ENCODE data around the gene UCKL1. TPM values are rescaled to one million over a fixed set of nuclear protein-coding genes. Genes with fewer than 3 reads are reported as not detected.

UCKL1 gene
- total RNA-seq, 1 experiment from 2014 or later = 47.4 TPM

GRCh38 chr20:63892402-63892801, 63.8 kb downstream of the UCKL1 start:
- Histone ChIP-seq H3K4me1 (ENCODE audit: control insufficient read depth, insufficient read depth, low read length) (peaks cover 13% of the 10 kb centered on the region), H3K27me3 (ENCODE audit: control insufficient read depth, insufficient read depth, low read length) (no peaks in the 10 kb centered on the region), H3K4me3 (ENCODE audit: low read depth in 2 of 2, low read length in 2 of 2) (no peak overlapping the region), H3K9me3 (ENCODE audit: control insufficient read depth, insufficient read depth, low read depth, low read length) (no peaks in the 10 kb centered on the region), H3K27ac (ENCODE audit: low read length) (no peak overlapping the region), H3K36me3 (ENCODE audit: control insufficient read depth, insufficient read depth, low read length) (peaks cover 12% of the 10 kb centered on the region)
- ChIA-PET POLR2A (no interaction called here), CTCF (no interaction called here)
- no peak for DNase-seq (ENCODE audit: low read depth, low spot score)
- in situ Hi-C loops (cut with HindIII; ENCODE audit: low pct_unique_long_range_greater_than_20kb, low sequenced_read_pairs) (no loop called here), intact Hi-C loops (cut with micrococcal nuclease; ENCODE audit: unreplicated experiment) (no loop called here)
- no peak for ATAC-seq
- TF ChIP-seq REST (IDR thresholded peaks at IDR 0.05; ENCODE audit: insufficient read depth in 1 of 2, low read depth in 2 of 2, low read length in 1 of 2) = no peak
- no peak for TF ChIP-seq TCF7L2 (IDR thresholded peaks at IDR 0.05; ENCODE audit: low read depth, low read length)
- 0 out of 2 replicates have a peak, but pooled peaks have one; percentile 21 for TF ChIP-seq POLR2AphosphoS5 (IDR thresholded peaks at IDR 0.05; ENCODE audit: low read depth, low read length)
- no peak for TF ChIP-seq CTCF (IDR thresholded peaks at IDR 0.05)
- no peak for TF ChIP-seq SIN3A (IDR thresholded peaks at IDR 0.05; ENCODE audit: borderline replicate concordance, insufficient read depth, low read depth, low read length)
- no TSS peak for BruUV-seq (replicated peaks)

- in situ Hi-C loops (cut with HindIII; ENCODE audit: low pct_unique_long_range_greater_than_20kb, low sequenced_read_pairs) (no loop called here), intact Hi-C loops (cut with micrococcal nuclease; ENCODE audit: unreplicated experiment) (no loop called here)
- ChIA-PET CTCF (interaction anchor here (0.5 kb wide), 1 partner anchor 20 kb away, joined by 5 read pairs; no protein-coding TSS in a partner anchor), POLR2A (no interaction called here)
- no peak overlapping the region for H3K4me3 ChIP-seq (ENCODE audit: low read depth in 2 of 2, low read length in 2 of 2)
- BruUV-seq (replicated peaks) = no TSS peak
- no peak for DNase-seq (ENCODE audit: low read depth, low spot score)
- H3K9me3 ChIP-seq (ENCODE audit: control insufficient read depth, insufficient read depth, low read depth, low read length) = no peaks in the 10 kb centered on the region
- no peak for TF ChIP-seq SIN3A (IDR thresholded peaks at IDR 0.05; ENCODE audit: borderline replicate concordance, insufficient read depth, low read depth, low read length)
- TF ChIP-seq POLR2AphosphoS5 (IDR thresholded peaks at IDR 0.05; ENCODE audit: low read depth, low read length) = no peak
- no peak for TF ChIP-seq REST (IDR thresholded peaks at IDR 0.05; ENCODE audit: insufficient read depth in 1 of 2, low read depth in 2 of 2, low read length in 1 of 2)
- no peak for TF ChIP-seq CTCF (IDR thresholded peaks at IDR 0.05)
- no peak for TF ChIP-seq TCF7L2 (IDR thresholded peaks at IDR 0.05; ENCODE audit: low read depth, low read length)
- H3K4me1 ChIP-seq (ENCODE audit: control insufficient read depth, insufficient read depth, low read length) = peaks cover 6% of the 10 kb centered on the region; the same call in 1 of the 2 replicates
- no peak overlapping the region for H3K27ac ChIP-seq (ENCODE audit: low read length)
- no peaks in the 10 kb centered on the region for H3K27me3 ChIP-seq (ENCODE audit: control insufficient read depth, insufficient read depth, low read length)
- peaks cover 12% of the 10 kb centered on the region for H3K36me3 ChIP-seq (ENCODE audit: control insufficient read depth, insufficient read depth, low read length)
- no peak for ATAC-seq
These were observed 64.9 kb downstream of the UCKL1 start for GRCh38 chr20:63891061-63892002.
